Dermis blood vessel endothelial cell (primary cell): Measurements from ENCODE around the gene DNAH8. TPM values are rescaled to one million over a fixed set of nuclear protein-coding genes. Genes with fewer than 3 reads are reported as not detected.
A peak's percentile ranks its signal among the peaks of the same experiment; 100 is the strongest.

ENCODE experiments used
- DNase-seq: peaks from one replicate; pipeline ENCODE4 v3.0.0; 2010
- total RNA-seq: library from RNA; depleted of rRNA; stranded (reverse); fragments of >200 nt; gene quantifications from 2 replicates; pipeline ENCODE4 v1.2.3, GENCODE V29; 2014

Gene DNAH8
- total RNA-seq, 1 donor from 2014 or later, result under 0.01 TPM

- DNase-seq, result no peak
Observed at GRCh38 chr6:39026175-39026574, 311.1 kb downstream of the DNAH8 start.

GRCh38 chr6:39029156-39030011, 314.3 kb downstream of the DNAH8 start:
- peak; percentile 29 for DNase-seq

- no peak for DNase-seq
Observed at GRCh38 chr6:39035681-39036080, 320.6 kb downstream of the DNAH8 start.

- no peak for DNase-seq
Observed at GRCh38 chr6:39037082-39037508, 322.0 kb downstream of the DNAH8 start.

GRCh38 chr6:39037707-39038106, 322.6 kb downstream of the DNAH8 start:
- DNase-seq, result no peak

- DNase-seq, result no peak
Observed at GRCh38 chr6:39040080-39040673, 325.1 kb downstream of the DNAH8 start.

GRCh38 chr6:39041072-39041471, 326.0 kb downstream of the DNAH8 start:
- no peak for DNase-seq

GRCh38 chr6:39043776-39044175, 328.7 kb downstream of the DNAH8 start:
- DNase-seq, result no peak

- no peak for DNase-seq
Observed at GRCh38 chr6:39044181-39044580, 329.1 kb downstream of the DNAH8 start.

GRCh38 chr6:39047434-39048327, 332.6 kb downstream of the DNAH8 start:
- no peak for DNase-seq

GRCh38 chr6:39048481-39049399, 333.6 kb downstream of the DNAH8 start, which contains the start of gene GLP1R:
Gene GLP1R, plus strand, starts transcription at chr6:39048781. Its CDS starts 60 bp downstream, at chr6:39048841.
- no peak for DNase-seq

GRCh38 chr6:39049575-39050283, 334.6 kb downstream of the DNAH8 start:
- no peak for DNase-seq

- no peak for DNase-seq
Observed at GRCh38 chr6:39050453-39051112, 335.5 kb downstream of the DNAH8 start.

GRCh38 chr6:39051399-39052122, 336.4 kb downstream of the DNAH8 start:
- DNase-seq, result no peak

GRCh38 chr6:39053016-39053624, 338.0 kb downstream of the DNAH8 start:
- no peak for DNase-seq

GRCh38 chr6:39053854-39054576, 338.9 kb downstream of the DNAH8 start:
- DNase-seq, result no peak

GRCh38 chr6:39054577-39055142, 339.5 kb downstream of the DNAH8 start:
- no peak for DNase-seq

GRCh38 chr6:39055661-39056060, 340.6 kb downstream of the DNAH8 start:
- no peak for DNase-seq
